ENCODE data around the gene RUVBL2. TPM values are rescaled to one million over a fixed set of nuclear protein-coding genes. Genes with fewer than 3 reads are reported as not detected.
A peak's percentile ranks its signal among the peaks of the same experiment; 100 is the strongest.

RUVBL2 gene
- total and polyA plus RNA-seq, 7 donors, result 36.6 to 98.8 (median 58.1) TPM

- Histone ChIP-seq H3K4me1 (no peaks in the 10 kb centered on the region), H3K4me3 (no peak overlapping the region), H3K9me3 (no peaks in the 10 kb centered on the region), H3K27ac (no peak overlapping the region), H3K36me3 (no peaks in the 10 kb centered on the region), H3K27me3 (no peaks in the 10 kb centered on the region)
- WGBS, 2 donors, result 92 to 98% methylated on average over 3 of the region's 3 CpGs
- DNase-seq, result no peak
- intact Hi-C loops (cut with DNase I), result no loop called here
- no peak for TF ChIP-seq CTCF (IDR thresholded peaks at IDR 0.05)
- TF ChIP-seq POLR2AphosphoS5 (IDR thresholded peaks at IDR 0.05), result no peak
- TF ChIP-seq POLR2A (IDR thresholded peaks at IDR 0.05), result no peak
- no peak for TF ChIP-seq EP300 (IDR thresholded peaks at IDR 0.05)
These were observed 46.5 kb upstream of the RUVBL2 start for GRCh38 chr19:48947258-48947542.

GRCh38 chr19:48950159-48950558, 43.5 kb upstream of the RUVBL2 start:
- Histone ChIP-seq H3K9me3 (no peaks in the 10 kb centered on the region), H3K36me3 (no peaks in the 10 kb centered on the region), H3K4me1 (peaks cover 0 to 7% (median 2%) of the 10 kb centered on the region in 4 donors), H3K27ac (no peak overlapping the region), H3K4me3 (no peak overlapping the region), H3K27me3 (no peaks in the 10 kb centered on the region)
- intact Hi-C loops (cut with DNase I), result loop anchor here (5.0 kb wide), 1 partner anchor 48 kb away; the partner anchor contains the start of gene NUCB1
- 69 to 91% methylated on average over 3 of the region's 3 CpGs for WGBS, 2 donors
- TF ChIP-seq CTCF (IDR thresholded peaks at IDR 0.05) (no peak), EP300 (IDR thresholded peaks at IDR 0.05) (no peak), POLR2A (IDR thresholded peaks at IDR 0.05) (no peak), POLR2AphosphoS5 (IDR thresholded peaks at IDR 0.05) (no peak)
- no peak for DNase-seq

GRCh38 chr19:48950830-48951519, 42.7 kb upstream of the RUVBL2 start:
- H3K9me3 ChIP-seq, result no peaks in the 10 kb centered on the region
- H3K36me3 ChIP-seq, result no peaks in the 10 kb centered on the region
- no peaks in the 10 kb centered on the region for H3K27me3 ChIP-seq
- peaks cover 0 to 15% (median 10%) of the 10 kb centered on the region in 4 donors for H3K4me1 ChIP-seq
- TF ChIP-seq CTCF (IDR thresholded peaks at IDR 0.05) (no peak), POLR2A (IDR thresholded peaks at IDR 0.05) (no peak), EP300 (IDR thresholded peaks at IDR 0.05) (no peak), POLR2AphosphoS5 (IDR thresholded peaks at IDR 0.05) (no peak)
- intact Hi-C loops (cut with DNase I), result loop anchor here (5.0 kb wide), 1 partner anchor 49 kb away; the partner anchor contains the start of gene NUCB1
- 27 to 53% methylated on average over 9 of the region's 9 CpGs for WGBS, 2 donors
- H3K4me3 ChIP-seq, result no peak overlapping the region
- DNase-seq, result no peak
- no peak overlapping the region for H3K27ac ChIP-seq

GRCh38 chr19:48953141-48953540, 40.5 kb upstream of the RUVBL2 start:
- no peak overlapping the region for H3K4me3 ChIP-seq
- H3K27ac ChIP-seq, result peak overlapping the region in 3 of 4 donors; percentile 5 to 90 (median 87)
- H3K36me3 ChIP-seq, result no peaks in the 10 kb centered on the region
- H3K4me1 ChIP-seq, result peaks cover 0 to 18% (median 15%) of the 10 kb centered on the region in 4 donors
- DNase-seq, result no peak
- TF ChIP-seq POLR2AphosphoS5 (IDR thresholded peaks at IDR 0.05), result no peak
- TF ChIP-seq EP300 (IDR thresholded peaks at IDR 0.05), result no peak
- no peak for TF ChIP-seq POLR2A (IDR thresholded peaks at IDR 0.05)
- TF ChIP-seq CTCF (IDR thresholded peaks at IDR 0.05), result no peak
- 82 to 84% methylated on average over 4 of the region's 4 CpGs for WGBS, 2 donors
- H3K27me3 ChIP-seq, result no peaks in the 10 kb centered on the region
- intact Hi-C loops (cut with DNase I), result loop anchor here (5.0 kb wide), 1 partner anchor 51 kb away; the partner anchor contains the start of gene NUCB1
- no peaks in the 10 kb centered on the region for H3K9me3 ChIP-seq
